HG03442 (cell line): ENCODE results near the gene UNC93B1.
A peak's percentile ranks its signal among the peaks of the same experiment; 100 is the strongest.

ENCODE experiments used
- ATAC-seq: cut with Tn5 transposase; IDR thresholded peaks from one replicate; pipeline ENCODE4 v1.9.1; 2021; ENCODE audit warnings: mild to moderate bottlenecking, moderate library complexity; ENCODE audit not compliant: unreplicated experiment

Gene UNC93B1

DNA sequence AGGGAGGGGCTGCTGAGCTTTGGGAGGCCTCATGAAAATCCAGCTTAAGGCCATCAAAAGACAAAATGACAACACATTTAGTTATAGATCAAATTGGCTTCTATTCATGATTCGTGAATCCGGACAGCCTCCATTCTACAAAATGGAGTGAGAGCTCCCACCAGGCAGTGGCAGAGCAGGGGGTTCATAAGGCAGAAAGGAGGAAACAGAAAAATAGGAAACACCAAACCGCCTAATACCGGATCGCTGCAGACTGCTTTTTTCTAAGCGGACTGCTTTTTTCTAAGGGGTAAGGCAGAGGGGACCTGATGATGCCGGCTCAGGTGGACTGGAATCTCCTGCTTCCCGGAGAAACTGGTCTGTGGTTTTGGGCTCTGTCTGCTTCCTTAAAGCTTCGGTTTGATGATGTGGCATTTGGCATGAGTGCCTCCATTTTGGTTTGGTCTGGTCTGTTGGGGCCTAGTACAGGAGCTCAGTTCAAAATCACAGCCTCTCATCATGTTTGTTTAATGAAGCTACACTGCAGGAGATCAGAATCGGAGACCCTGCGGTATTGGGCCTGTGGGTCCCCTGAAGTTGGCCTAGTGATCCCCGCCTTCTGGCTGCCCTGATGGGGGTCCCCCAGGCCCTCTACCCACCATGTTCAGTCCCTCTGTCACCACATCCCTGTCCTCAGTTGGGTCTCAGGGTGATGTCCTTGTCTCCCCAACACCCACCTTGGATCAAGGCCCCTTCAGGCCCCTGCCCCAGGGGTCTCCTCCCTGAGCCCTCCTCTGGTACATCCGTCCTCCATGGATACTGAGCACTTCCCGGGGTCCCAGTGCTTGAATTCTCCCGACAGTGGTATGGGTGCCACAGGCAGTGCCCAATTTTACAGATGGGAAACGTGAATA lies 7.4 kb upstream of the UNC93B1 start:
- ATAC-seq: no peak

DNA sequence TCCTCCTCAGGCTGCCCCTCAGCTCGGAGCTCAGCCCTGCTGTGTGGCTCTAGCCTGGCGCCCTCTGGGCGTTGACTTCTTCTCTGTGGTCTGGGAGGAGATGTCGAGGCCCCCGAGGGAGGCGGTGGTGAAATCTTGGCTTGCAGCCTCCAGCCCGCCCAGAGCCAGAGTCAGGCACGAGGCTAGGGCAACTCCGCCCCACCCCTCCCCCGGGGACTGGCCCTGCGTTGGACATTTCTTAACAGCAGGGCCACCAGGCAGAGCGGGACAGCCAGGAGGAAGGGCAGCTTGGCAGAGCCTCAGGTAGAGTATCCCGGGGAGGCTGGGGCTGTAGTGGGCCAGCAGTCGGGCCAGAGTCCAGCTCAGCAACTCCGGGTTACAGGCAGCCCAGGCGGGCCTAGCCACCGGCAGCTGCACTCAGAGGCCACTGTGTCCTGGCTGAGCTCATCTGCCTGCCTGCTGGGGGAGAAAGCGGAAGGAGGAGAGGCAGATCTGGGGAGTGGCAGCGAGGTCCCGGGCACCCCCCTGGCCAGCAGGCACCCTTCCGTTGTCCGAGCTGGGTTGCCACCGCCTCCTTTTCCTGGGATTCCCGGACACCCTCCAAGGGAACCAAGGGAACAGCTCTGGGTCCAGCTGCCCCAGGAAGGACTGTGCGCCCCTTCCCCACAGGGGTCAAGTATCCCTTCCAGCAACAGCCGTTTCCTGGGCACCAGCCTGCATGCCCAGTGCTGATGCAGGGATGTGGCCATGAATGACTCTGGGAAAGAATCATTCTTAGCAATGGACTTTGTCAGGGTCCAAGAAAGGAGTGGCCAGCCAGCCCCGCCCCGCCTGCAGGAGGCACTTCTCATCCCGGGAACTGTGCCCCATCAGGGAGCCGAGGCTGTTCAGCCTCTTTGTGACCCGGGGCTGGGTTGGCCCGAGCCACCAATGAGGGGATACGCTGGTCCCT lies 6.5 kb upstream of the UNC93B1 start, which contains the start of gene ALDH3B1:
ALDH3B1 (plus strand) TSS at position 238 of the 952 bp plus-strand sequence. CDS start 4,971 bp downstream, outside the sequence.
- no peak for ATAC-seq

DNA sequence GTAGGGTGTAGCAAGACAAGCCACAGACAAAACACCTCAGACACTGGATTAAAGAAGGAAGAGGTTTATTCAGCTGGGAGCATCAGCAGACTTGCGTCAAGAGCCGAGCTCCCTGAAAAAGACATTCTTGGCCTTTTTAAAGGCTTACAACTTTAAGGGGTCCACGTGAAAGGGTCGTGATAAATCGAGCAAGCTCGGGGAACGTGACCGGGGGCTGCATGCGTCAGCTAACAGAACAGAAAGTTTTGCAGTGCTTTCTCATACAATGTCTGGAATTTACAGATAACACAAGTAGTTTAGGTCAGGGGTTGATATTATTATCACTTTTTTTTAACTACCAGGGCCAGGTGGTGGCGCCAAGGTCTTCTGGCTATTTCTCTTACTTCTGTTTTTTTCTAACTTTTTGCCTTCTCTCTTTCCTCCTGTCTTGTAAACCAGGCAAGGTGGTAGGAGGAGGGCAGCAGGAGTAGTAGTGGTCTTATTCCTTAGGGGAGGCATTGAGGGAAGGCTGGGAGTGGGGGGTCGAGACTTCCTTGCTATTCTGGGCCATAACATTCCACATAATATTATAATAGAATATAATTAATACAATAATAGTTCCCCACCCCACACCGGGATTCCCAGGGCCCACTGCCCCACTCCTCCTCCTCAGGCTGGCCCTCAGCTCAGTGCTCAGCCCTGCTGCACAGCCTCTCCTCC lies 5.6 kb upstream of the UNC93B1 start:
- ATAC-seq: no peak

DNA sequence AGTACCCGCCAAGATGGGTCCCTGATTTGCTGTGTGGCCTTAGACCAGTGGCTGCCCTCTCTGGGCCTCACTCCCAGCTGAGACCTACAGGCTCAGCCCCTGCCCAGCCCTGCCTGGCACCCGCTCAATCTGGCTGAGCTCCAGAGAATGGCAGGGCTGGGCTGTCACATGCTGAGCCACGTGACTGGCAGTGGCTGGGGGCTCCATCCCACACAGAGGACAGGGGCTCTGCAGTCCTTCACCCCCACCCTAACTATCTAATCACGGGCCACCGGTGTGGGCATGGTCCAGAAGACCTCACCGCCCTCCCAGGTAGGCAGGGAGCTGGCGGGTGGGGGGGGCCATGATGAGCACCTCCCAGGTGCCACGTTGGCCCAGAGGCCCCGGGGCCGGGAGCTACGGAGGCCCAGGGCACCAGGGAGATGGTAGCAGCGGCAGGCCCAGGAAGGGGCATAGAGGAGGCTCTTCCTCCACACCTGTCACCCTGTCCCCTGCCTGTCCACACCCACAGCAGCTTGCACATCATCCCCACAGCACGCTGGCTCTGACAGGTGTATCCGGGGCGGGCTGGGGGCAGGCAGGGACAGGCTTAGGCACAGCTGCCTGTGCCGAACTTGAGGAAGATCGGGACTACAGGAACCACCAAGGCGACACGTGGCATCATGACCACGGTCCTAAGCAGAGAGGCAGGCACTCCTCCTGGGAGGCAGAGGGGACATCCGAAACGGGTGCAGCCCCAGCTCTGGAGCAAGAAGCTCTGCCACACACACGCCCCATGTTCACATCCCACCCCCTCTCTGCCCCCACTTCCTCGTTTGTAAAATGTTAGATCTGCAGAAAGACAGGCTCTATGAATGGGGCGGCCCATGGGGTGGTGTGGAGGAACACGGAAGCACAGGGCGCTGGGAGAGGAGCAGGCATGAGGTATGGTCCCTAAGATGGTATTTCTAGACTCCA lies 4.8 kb upstream of the UNC93B1 start:
- no peak for ATAC-seq

- ATAC-seq: no peak
These were observed 3.8 kb upstream of the UNC93B1 start for GRCh38 chr11:68007498-68008380.

- no peak for ATAC-seq
These were observed 2.8 kb upstream of the UNC93B1 start for GRCh38 chr11:68006606-68007166.

DNA sequence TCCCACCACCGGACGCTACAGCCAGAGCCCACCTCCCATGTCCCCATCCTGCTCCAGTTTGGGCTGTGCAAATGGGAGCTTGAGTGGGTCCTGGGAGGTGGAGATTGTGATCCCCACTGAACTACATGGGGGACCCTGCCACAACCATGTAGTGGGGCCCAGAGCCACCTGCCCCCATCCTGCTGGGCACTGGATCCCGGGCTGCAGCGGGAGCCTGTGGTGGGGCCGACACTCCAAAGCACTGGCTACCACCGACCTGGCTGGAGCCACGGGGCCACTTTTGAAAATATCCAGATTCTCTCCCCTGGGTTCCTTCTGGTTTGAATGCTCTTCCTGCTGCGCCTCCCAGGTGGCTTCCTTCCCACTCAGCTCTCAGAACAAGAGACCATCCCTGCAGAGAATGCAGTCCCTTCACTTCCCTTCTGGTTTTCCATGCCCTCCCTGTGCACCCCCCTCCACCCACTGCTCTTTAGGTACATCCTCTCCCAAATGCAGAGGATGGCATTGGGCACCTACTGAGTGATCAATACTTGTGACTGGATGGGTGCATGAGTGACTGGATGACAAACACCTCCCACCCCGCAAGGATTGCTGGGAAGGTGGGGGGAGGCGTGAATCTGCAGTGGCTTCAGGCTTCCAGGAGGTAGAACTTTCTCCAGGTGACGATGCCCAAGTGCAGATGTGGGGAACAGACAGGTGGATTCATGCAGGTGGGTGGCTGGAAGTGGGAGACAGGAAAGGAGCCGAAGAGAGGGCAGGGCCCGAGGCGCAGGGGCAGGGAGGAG lies 846 bp upstream of the UNC93B1 start:
- ATAC-seq: no peak

- ATAC-seq: peak; percentile 27
These were observed 705 bp downstream of the UNC93B1 start for GRCh38 chr11:68002938-68003845.

DNA sequence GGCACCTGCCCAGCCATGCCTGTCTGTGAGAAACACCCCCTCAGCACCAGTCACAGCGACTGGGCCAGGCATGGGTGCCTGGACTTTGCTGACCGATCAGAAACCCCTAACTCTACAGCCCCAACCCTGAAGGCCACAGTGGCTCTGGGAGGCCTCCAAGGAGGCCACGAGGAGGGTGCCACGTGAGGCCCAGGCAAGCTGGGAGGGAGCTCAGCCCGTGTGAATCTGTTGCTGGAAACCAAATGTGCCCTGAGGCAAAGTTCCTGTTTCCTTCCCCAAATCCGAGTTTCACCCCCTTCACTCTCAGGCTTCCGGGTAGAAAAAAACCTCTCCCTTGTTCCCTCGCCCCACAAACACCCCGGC lies 1.3 kb downstream of the UNC93B1 start:
- no peak for ATAC-seq

DNA sequence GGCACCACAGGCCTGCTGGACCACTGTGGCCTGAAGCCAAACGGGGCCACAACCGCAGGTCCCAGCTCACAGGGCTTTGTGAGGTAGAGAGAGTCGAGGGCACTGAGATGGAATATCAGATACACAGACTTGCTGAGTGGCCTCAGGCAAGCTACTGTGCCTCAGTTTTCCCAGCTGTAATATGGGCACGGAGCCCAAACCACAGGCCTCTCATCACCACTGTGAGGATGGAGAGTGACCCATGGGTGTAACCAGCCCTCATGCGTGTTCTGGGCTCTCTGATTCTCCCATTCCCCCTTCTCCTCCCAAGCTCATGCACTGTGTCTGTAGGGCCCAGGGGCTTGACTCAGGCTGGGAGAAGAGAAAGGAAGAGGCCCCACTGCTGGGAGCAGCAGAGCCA lies 4.2 kb downstream of the UNC93B1 start:
- ATAC-seq: no peak

GRCh38 chr11:67999201-67999629 lies 4.7 kb downstream of the UNC93B1 start:
- no peak for ATAC-seq

DNA sequence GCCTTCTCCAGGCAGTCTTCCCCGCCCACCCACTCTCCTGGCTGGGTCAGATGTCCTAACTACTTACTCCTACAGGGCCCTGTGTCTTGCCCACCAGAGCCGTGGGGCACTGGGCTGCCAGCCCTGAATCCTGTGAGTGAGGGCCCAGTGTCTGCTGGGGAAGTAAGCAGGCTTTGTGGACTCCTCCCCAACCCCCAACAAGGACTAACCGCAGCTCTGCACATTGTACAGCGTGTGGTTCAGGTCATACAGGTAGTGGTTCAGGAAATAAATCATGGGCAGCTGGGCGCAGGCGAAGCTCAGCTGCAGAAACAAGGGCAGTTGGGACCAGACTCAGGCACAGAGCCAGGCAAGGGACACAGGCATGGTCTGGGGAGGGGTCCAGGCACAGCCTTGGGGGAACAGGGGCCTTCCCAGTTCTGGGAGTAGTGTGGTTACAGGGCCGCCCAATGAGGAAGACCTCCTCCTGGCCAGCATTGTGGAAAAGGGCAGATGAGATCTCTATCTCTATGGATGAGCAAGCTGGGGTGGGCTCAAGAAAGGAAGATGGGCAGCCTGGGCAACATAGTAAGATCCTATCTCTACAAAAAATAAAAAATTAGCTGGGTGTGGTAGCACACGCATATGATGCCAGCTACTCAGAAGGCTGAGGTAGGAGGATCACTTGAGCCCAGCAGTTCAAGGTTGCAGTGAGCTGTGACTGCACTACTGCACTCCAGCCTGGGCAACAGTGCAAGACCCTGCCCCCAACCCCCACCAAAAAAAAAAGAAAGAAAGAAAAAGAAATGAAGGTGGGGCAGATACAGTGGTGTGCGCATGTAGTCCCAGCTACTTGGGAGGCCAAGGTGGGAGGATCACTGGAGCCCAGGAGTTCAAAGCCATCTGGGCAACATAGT lies 5.5 kb downstream of the UNC93B1 start:
- no peak for ATAC-seq

- ATAC-seq: no peak
These were observed 6.4 kb downstream of the UNC93B1 start for GRCh38 chr11:67997475-67997921.

DNA sequence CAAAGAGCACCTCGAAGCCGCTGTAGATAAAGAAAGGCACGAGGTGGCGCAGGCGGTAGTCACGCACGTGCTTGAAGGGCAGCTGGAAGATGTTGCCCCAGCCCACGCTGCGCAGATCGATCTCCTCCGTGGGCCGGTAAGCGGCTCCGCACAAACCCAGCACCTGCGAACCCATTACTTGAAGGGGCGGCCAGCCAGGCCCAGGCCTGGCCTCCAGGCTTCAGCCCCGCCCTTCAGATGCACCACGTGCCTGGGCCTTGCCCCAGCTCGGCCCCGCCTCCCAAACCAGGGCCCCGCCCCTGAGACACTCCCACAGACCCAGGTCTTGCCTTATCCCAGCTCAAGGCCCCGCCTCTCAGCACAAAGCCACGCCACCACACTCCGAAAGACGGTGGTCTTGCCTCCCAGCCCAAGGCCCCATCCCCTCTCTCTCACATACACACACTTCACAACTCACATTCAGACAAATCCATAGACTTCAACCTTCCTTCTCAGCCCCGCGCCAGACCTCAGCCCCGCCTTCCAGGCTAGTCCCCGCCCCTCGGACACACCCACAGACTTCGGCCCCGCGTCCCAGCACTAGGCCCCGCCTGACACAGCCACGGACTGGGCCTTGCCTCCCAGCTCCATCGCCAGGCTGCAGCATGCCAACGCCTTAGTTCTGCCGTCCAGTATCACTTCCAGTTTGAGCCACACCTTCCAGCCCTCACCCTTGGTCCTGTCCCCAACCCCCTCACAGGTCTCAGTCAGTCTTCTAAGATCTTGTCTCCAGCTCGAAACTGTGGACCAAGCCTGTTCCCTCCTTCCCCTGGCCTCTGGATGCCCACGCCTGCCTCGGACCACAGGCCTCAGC lies 7.0 kb downstream of the UNC93B1 start:
- ATAC-seq: no peak

- no peak for ATAC-seq
These were observed 7.8 kb downstream of the UNC93B1 start for GRCh38 chr11:67996051-67996450.
